H9 (cell line): ENCODE data around the gene RASSF8. TPM values are rescaled to one million over a fixed set of nuclear protein-coding genes. Genes with fewer than 3 reads are reported as not detected.

Experiments used
- DNase-seq: peaks from one replicate; pipeline ENCODE4 v3.0.0-alpha.2; 2017
- H2AFZ ChIP-seq: one replicate; pipeline ENCODE4 v1.6.1; 2013; ENCODE audit warnings: mild to moderate bottlenecking, low read length, control low read depth, moderate library complexity
- H2AK5ac ChIP-seq: 2 replicates; pipeline ENCODE4 v1.6.1; 2013; ENCODE audit warnings: low read length, control low read depth, mixed read lengths; ENCODE audit not compliant: insufficient read length
- H2BK120ac ChIP-seq: one replicate; pipeline ENCODE4 v1.6.1; 2013; ENCODE audit warnings: low read depth, mild to moderate bottlenecking, low read length, control low read depth, inconsistent platforms; ENCODE audit not compliant: poor library complexity, severe bottlenecking
- H2BK12ac ChIP-seq: 2 replicates; pipeline ENCODE4 v1.6.1; 2013; ENCODE audit warnings: low read length, control low read depth, mixed read lengths, low read depth; ENCODE audit not compliant: insufficient read length
- H2BK15ac ChIP-seq: 2 replicates; pipeline ENCODE4 v1.6.1; 2013; ENCODE audit warnings: low read depth, low read length, control low read depth
- H2BK20ac ChIP-seq: one replicate; pipeline ENCODE4 v1.6.1; 2013; ENCODE audit warnings: low read depth, mild to moderate bottlenecking, low read length, control low read depth, inconsistent platforms; ENCODE audit not compliant: poor library complexity, severe bottlenecking
- H2BK5ac ChIP-seq: 2 replicates; pipeline ENCODE4 v1.6.1; 2013; ENCODE audit warnings: low read length, control low read depth, mixed read lengths; ENCODE audit not compliant: insufficient read length
- H3K14ac ChIP-seq: 2 replicates; pipeline ENCODE4 v1.6.1; 2013; ENCODE audit warnings: low read length, control low read depth; ENCODE audit not compliant: insufficient read depth
- H3K18ac ChIP-seq: 2 replicates; pipeline ENCODE4 v1.6.1; 2013; ENCODE audit warnings: low read depth, mild to moderate bottlenecking, mixed read lengths, low read length, control low read depth; ENCODE audit not compliant: insufficient read length
- H3K23ac ChIP-seq: 2 replicates; pipeline ENCODE4 v1.6.1; 2013; ENCODE audit warnings: low read length, control low read depth, mixed read lengths, low read depth; ENCODE audit not compliant: insufficient read length
- H3K23me2 ChIP-seq: 2 replicates; pipeline ENCODE4 v1.6.1; 2013; ENCODE audit warnings: low read depth, mild to moderate bottlenecking, mixed read lengths, low read length, control low read depth; ENCODE audit not compliant: insufficient read length, poor library complexity, severe bottlenecking
- H3K27ac ChIP-seq: 2 replicates; pipeline ENCODE4 v1.5.1; 2013; ENCODE audit warnings: low read length, control low read depth, mixed read lengths, low read depth; ENCODE audit not compliant: insufficient read length
- H3K27me3 ChIP-seq: 2 replicates; pipeline ENCODE4 v1.6.1; 2013; ENCODE audit warnings: low read length, control low read depth, inconsistent platforms; ENCODE audit not compliant: insufficient read depth
- H3K4ac ChIP-seq: 2 replicates; pipeline ENCODE4 v1.6.1; 2013; ENCODE audit warnings: low read depth, mild to moderate bottlenecking, control low read depth, inconsistent platforms, low read length, moderate library complexity
- H3K4me1 ChIP-seq: 2 replicates; pipeline ENCODE4 v1.6.1; 2013; ENCODE audit warnings: low read length, control low read depth, inconsistent platforms; ENCODE audit not compliant: insufficient read depth
- H3K4me2 ChIP-seq: 2 replicates; pipeline ENCODE4 v1.6.1; 2013; ENCODE audit warnings: low read length, control low read depth, mixed read lengths; ENCODE audit not compliant: insufficient read length, insufficient read depth
- H3K56ac ChIP-seq: 2 replicates; pipeline ENCODE4 v1.6.1; 2013; ENCODE audit warnings: low read depth, mild to moderate bottlenecking, mixed read lengths, low read length, control low read depth; ENCODE audit not compliant: insufficient read length
- H3K79me1 ChIP-seq: 2 replicates; pipeline ENCODE4 v1.6.1; 2013; ENCODE audit warnings: low read depth, mild to moderate bottlenecking, moderate library complexity, low read length, control low read depth, inconsistent platforms; ENCODE audit not compliant: insufficient read depth, poor library complexity, severe bottlenecking
- H3K79me2 ChIP-seq: 2 replicates; pipeline ENCODE4 v1.6.1; 2013; ENCODE audit warnings: low read length, control low read depth, inconsistent platforms; ENCODE audit not compliant: insufficient read depth
- H3K9ac ChIP-seq: 2 replicates; pipeline ENCODE4 v1.6.1; 2013; ENCODE audit warnings: low read length, control low read depth, mixed read lengths; ENCODE audit not compliant: insufficient read length; ENCODE audit errors: extremely low read depth
- H3K9me3 ChIP-seq: one replicate; pipeline ENCODE4 v1.6.1; 2013; ENCODE audit warnings: low read depth, low read length, inconsistent platforms; ENCODE audit not compliant: control insufficient read depth
- H3T11ph ChIP-seq: one replicate; pipeline ENCODE4 v1.6.1; 2013; ENCODE audit warnings: mild to moderate bottlenecking, low read length, control low read depth, inconsistent platforms
- H4K20me1 ChIP-seq: one replicate; pipeline ENCODE4 v1.6.1; 2013; ENCODE audit not compliant: control insufficient read depth, insufficient read length, insufficient read depth
- H4K5ac ChIP-seq: 2 replicates; pipeline ENCODE4 v1.6.1; 2013; ENCODE audit warnings: low read depth, mild to moderate bottlenecking, mixed read lengths, low read length, control low read depth; ENCODE audit not compliant: insufficient read length
- H4K8ac ChIP-seq: replicated peaks from 2 replicates; pipeline ENCODE4 v1.6.1; 2013; ENCODE audit warnings: low read length, control low read depth, mixed read lengths, low read depth; ENCODE audit not compliant: insufficient read length
- H4K91ac ChIP-seq: 2 replicates; pipeline ENCODE4 v1.6.1; 2013; ENCODE audit warnings: low read depth, mild to moderate bottlenecking, moderate library complexity, mixed read lengths, low read length, control low read depth; ENCODE audit not compliant: insufficient read length
- H3K27ac Mint-ChIP-seq, 3 experiments: 2 replicates in 2 of 3; 3 replicates in 1 of 3; pipeline ENCODE4 v1.8.0; 2020 to 2021; ENCODE audit warnings: mixed read lengths in 3 of 3, mild to moderate bottlenecking in 1 of 3, moderate library complexity in 1 of 3
- H3K27me3 Mint-ChIP-seq: 2 replicates; pipeline ENCODE4 v1.8.0; 2021; ENCODE audit warnings: low read depth, mild to moderate bottlenecking, moderate library complexity, mixed read lengths
- H3K36me3 Mint-ChIP-seq, 3 experiments: 2 replicates in 2 of 3; 3 replicates in 1 of 3; pipeline ENCODE4 v1.8.0; 2020 to 2021; ENCODE audit warnings: low read depth in 3 of 3, mixed read lengths in 3 of 3; ENCODE audit not compliant: insufficient read depth in 1 of 3
- H3K4me1 Mint-ChIP-seq, 2 experiments: 2 replicates each; pipeline ENCODE4 v1.8.0; 2020; ENCODE audit warnings: mixed read lengths in 2 of 2
- H3K4me3 Mint-ChIP-seq, 2 experiments: 2 replicates in 1 of 2; 3 replicates in 1 of 2; pipeline ENCODE4 v1.8.0; 2020 to 2021; ENCODE audit warnings: mild to moderate bottlenecking in 2 of 2, mixed read lengths in 2 of 2, moderate library complexity in 1 of 2
- H3K9me3 Mint-ChIP-seq, 2 experiments: 2 replicates in 1 of 2; 3 replicates in 1 of 2; pipeline ENCODE4 v1.8.0; 2020; ENCODE audit warnings: mild to moderate bottlenecking in 2 of 2, mixed read lengths in 2 of 2, moderate library complexity in 1 of 2
- CTCF ChIP-seq: fragments of 200-600 bp; sonication (generic); conservative IDR thresholded peaks from 3 replicates; pipeline ENCODE4 v1.8.0; 2021; ENCODE audit warnings: antibody characterized with exemption, mild to moderate bottlenecking
- WGBS: extraction: QIAGEN DNeasy Blood & Tissue Kit; methylation state at CpG from one replicate; pipeline ENCODE4 v1.1.7; 2013; ENCODE audit warnings: missing lambda C conversion rate, low lambda C conversion rate, mixed read lengths; ENCODE audit not compliant: insufficient read length; ENCODE audit errors: extremely low coverage; 5-methylcytosine and 5-hydroxymethylcytosine counted together
- total RNA-seq: library from RNA; stranded (reverse); gene quantifications from 2 replicates; pipeline ENCODE4 v1.2.1, GENCODE V29; 2021

RASSF8 gene
- total RNA-seq, 1 experiment from 2014 or later = 38.8 TPM

- Histone ChIP-seq H2AK5ac (no peak overlapping the region), H2BK5ac (no peak overlapping the region), H3K14ac (no peak overlapping the region), H3K4me1 (peaks cover 5% of the 10 kb centered on the region; the same call in 1 of the 2 replicates), H4K20me1 (no peaks in the 10 kb centered on the region), H3K79me2 (no peaks in the 10 kb centered on the region), H3K23ac (no peak overlapping the region), H2BK12ac (no peak overlapping the region), H4K5ac (no peak overlapping the region), H3K56ac (no peak overlapping the region), H3K4ac (no peak overlapping the region), H3K23me2 (no peaks in the 10 kb centered on the region), H2BK120ac (no peak overlapping the region), H3K9me3 (no peaks in the 10 kb centered on the region), H3K27ac (no peak overlapping the region), H4K8ac (no peak overlapping the region), H3K9ac (no peak overlapping the region), H4K91ac (no peak overlapping the region), H2BK20ac (no peak overlapping the region), H2AFZ (no peak overlapping the region), H3K79me1 (no peaks in the 10 kb centered on the region), H3K4me2 (no peak overlapping the region), H3K27me3 (no peaks in the 10 kb centered on the region), H3K18ac (no peak overlapping the region), H3T11ph (no peak overlapping the region), H2BK15ac (no peak overlapping the region)
- H3K27me3 Mint-ChIP-seq = no peaks in the 10 kb centered on the region
- peaks cover 12 to 13% of the 10 kb centered on the region in 2 experiments for H3K4me1 Mint-ChIP-seq
- DNase-seq = no peak
- no peak overlapping the region; a peak in 1 of 7 replicates for H3K27ac Mint-ChIP-seq
- no peaks in the 10 kb centered on the region for H3K36me3 Mint-ChIP-seq
- no peaks in the 10 kb centered on the region for H3K9me3 Mint-ChIP-seq
- WGBS = no CpG with 5 or more reads among the region's 9 CpGs
- no peak overlapping the region; a peak in 1 of 5 replicates for H3K4me3 Mint-ChIP-seq
- no peak for TF ChIP-seq CTCF
These were observed 22.9 kb upstream of the RASSF8 start for GRCh38 chr12:25935355-25936144.
